ENCODE measurements around the gene S100P. TPM values are rescaled to one million over a fixed set of nuclear protein-coding genes. Genes with fewer than 3 reads are reported as not detected.

Gene S100P
- total RNA-seq, 3 donors from 2014 or later (not counting 1 experiment from before 2014, with no cell fraction given): 2.4 to 4.3 (median 2.7) TPM

Other genes with a start within 250 kb of the S100P start
- not detected for gene PPP2R2C, start 221.3 kb upstream of the S100P start, total RNA-seq
- 10 to 100 TPM; 34.5 to 47.8 (median 39.0) TPM for gene MAN2B2, start 118.7 kb upstream of the S100P start, total RNA-seq
- gene MRFAP1, start 53.2 kb upstream of the S100P start, total RNA-seq: 100 to 1,000 TPM; 105 to 146 (median 146) TPM
- gene MRFAP1L1, start 16.0 kb downstream of the S100P start, total RNA-seq: 10 to 100 TPM; 38.4 to 60.9 (median 40.8) TPM
- gene BLOC1S4, start 22.3 kb downstream of the S100P start, total RNA-seq: 10 to 100 TPM; 18.9 to 20.1 (median 20.0) TPM
- gene KIAA0232, start 88.8 kb downstream of the S100P start, total RNA-seq: 10 to 100 TPM; 24.7 to 30.3 (median 28.6) TPM
- 10 to 100 TPM; 36.0 to 54.7 (median 53.2) TPM for gene TBC1D14, start 215.9 kb downstream of the S100P start, total RNA-seq